ENCODE results near the gene FBH1. TPM values are rescaled to one million over a fixed set of nuclear protein-coding genes. Genes with fewer than 3 reads are reported as not detected.

The FBH1 gene
- polyA plus RNA-seq, 1 donor from 2014 or later = 41.1 TPM

DNA sequence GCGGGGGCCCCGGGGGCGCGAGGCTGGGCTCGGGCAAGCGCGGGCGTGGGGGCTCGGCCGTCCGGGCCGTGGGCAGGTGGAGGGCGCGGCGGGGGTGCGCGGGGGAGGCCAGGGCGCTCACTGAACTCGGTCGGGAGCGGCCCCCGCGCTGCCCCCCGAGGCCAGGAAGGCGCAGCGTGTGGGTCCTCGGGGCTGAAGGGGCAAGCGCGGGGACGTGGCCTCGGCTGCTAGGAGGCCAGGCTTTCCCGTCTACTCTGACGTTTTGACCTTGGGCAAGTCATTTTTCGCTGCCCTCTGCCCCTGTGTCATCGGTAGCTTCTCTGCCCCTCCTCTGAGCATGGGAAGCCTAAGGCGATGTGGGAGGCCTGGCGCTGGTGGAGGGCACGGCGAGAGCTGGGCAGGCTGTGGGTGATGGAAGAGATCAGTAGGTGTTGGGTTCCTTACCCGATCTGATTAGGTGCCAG, 441 bp downstream of the FBH1 start:
- Histone ChIP-seq H3K79me2 (replicated peaks; ENCODE audit: insufficient read depth, low read length) (peaks cover 46% of the 10 kb centered on the region), H3K4me2 (ENCODE audit: low read length) (peak overlapping the region; percentile 77), H3K27me3 (ENCODE audit: insufficient read depth, low read depth, low read length) (no peaks in the 10 kb centered on the region), H3K9me3 (ENCODE audit: low read length) (no peaks in the 10 kb centered on the region), H3F3A (ENCODE audit: insufficient read depth, low read length, poor library complexity, severe bottlenecking) (no peaks in the 10 kb centered on the region), H3K9me2 (ENCODE audit: insufficient read depth, low read length) (no peaks in the 10 kb centered on the region), H2AFZ (ENCODE audit: low read depth, low read length) (peak overlapping the region; percentile 21), H3K4me3 (ENCODE audit: low read length) (peak overlapping the region; percentile 97), H3K9ac (ENCODE audit: low read length) (peak overlapping the region; percentile 61), H3K27ac (ENCODE audit: low read length) (no peak overlapping the region), H3K36me3 (ENCODE audit: insufficient read depth, low read length) (peaks cover 12% of the 10 kb centered on the region), H4K20me1 (ENCODE audit: insufficient read depth) (no peaks in the 10 kb centered on the region)
- TF ChIP-seq POLR2AphosphoS5 (IDR thresholded peaks at IDR 0.05) (no peak), SMC3 (conservative IDR thresholded peaks at IDR 0.05; ENCODE audit: poor library complexity) (no peak), MXI1 (conservative IDR thresholded peaks at IDR 0.05; ENCODE audit: poor library complexity, severe bottlenecking) (no peak), EZH2 (IDR thresholded peaks at IDR 0.05; ENCODE audit: borderline replicate concordance, insufficient read depth, low read length, poor library complexity, severe bottlenecking) (no peak), EP300 (conservative IDR thresholded peaks at IDR 0.05; ENCODE audit: poor library complexity, severe bottlenecking) (no peak), RAD21 (conservative IDR thresholded peaks at IDR 0.05) (no peak), TAF1 (IDR thresholded peaks at IDR 0.05; ENCODE audit: low read depth) (no peak)
- TF ChIP-seq, protein P1, sequence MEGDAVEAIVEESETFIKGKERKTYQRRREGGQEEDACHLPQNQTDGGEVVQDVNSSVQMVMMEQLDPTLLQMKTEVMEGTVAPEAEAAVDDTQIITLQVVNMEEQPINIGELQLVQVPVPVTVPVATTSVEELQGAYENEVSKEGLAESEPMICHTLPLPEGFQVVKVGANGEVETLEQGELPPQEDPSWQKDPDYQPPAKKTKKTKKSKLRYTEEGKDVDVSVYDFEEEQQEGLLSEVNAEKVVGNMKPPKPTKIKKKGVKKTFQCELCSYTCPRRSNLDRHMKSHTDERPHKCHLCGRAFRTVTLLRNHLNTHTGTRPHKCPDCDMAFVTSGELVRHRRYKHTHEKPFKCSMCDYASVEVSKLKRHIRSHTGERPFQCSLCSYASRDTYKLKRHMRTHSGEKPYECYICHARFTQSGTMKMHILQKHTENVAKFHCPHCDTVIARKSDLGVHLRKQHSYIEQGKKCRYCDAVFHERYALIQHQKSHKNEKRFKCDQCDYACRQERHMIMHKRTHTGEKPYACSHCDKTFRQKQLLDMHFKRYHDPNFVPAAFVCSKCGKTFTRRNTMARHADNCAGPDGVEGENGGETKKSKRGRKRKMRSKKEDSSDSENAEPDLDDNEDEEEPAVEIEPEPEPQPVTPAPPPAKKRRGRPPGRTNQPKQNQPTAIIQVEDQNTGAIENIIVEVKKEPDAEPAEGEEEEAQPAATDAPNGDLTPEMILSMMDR (IDR thresholded peaks at IDR 0.05; ENCODE audit: poor library complexity, severe bottlenecking) = no peak
- TF ChIP-seq, protein P2, sequence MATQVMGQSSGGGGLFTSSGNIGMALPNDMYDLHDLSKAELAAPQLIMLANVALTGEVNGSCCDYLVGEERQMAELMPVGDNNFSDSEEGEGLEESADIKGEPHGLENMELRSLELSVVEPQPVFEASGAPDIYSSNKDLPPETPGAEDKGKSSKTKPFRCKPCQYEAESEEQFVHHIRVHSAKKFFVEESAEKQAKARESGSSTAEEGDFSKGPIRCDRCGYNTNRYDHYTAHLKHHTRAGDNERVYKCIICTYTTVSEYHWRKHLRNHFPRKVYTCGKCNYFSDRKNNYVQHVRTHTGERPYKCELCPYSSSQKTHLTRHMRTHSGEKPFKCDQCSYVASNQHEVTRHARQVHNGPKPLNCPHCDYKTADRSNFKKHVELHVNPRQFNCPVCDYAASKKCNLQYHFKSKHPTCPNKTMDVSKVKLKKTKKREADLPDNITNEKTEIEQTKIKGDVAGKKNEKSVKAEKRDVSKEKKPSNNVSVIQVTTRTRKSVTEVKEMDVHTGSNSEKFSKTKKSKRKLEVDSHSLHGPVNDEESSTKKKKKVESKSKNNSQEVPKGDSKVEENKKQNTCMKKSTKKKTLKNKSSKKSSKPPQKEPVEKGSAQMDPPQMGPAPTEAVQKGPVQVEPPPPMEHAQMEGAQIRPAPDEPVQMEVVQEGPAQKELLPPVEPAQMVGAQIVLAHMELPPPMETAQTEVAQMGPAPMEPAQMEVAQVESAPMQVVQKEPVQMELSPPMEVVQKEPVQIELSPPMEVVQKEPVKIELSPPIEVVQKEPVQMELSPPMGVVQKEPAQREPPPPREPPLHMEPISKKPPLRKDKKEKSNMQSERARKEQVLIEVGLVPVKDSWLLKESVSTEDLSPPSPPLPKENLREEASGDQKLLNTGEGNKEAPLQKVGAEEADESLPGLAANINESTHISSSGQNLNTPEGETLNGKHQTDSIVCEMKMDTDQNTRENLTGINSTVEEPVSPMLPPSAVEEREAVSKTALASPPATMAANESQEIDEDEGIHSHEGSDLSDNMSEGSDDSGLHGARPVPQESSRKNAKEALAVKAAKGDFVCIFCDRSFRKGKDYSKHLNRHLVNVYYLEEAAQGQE (IDR thresholded peaks at IDR 0.05; ENCODE audit: borderline replicate concordance) = no peak

DNA sequence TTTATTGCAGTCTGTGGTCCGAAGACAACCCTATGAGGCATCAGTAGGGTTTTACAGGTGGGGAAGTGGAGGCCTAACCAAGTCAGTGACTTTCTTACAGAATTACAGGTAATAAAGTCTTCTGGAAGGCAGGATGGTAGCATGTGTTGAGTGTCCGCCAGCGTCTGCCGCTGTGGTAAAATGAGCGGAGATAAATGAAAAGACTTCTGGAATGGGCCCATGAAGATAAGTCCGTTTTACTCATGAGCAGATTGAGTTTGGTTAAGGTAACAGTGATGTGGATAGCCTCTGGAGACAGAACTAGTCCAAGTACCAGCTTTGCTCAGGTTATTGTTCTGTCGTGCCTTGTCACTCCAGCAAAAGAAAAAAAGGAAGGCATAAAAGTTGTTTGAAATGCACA, 966 bp downstream of the FBH1 start:
- TF ChIP-seq EP300 (conservative IDR thresholded peaks at IDR 0.05; ENCODE audit: poor library complexity, severe bottlenecking) (no peak), TAF1 (IDR thresholded peaks at IDR 0.05; ENCODE audit: low read depth) (no peak), MXI1 (conservative IDR thresholded peaks at IDR 0.05; ENCODE audit: poor library complexity, severe bottlenecking) (no peak), POLR2AphosphoS5 (IDR thresholded peaks at IDR 0.05) (no peak), EZH2 (IDR thresholded peaks at IDR 0.05; ENCODE audit: borderline replicate concordance, insufficient read depth, low read length, poor library complexity, severe bottlenecking) (no peak), SMC3 (conservative IDR thresholded peaks at IDR 0.05; ENCODE audit: poor library complexity) (no peak), RAD21 (conservative IDR thresholded peaks at IDR 0.05) (no peak)
- TF ChIP-seq, protein P2 (IDR thresholded peaks at IDR 0.05; ENCODE audit: borderline replicate concordance) = no peak
- TF ChIP-seq, protein P1 (IDR thresholded peaks at IDR 0.05; ENCODE audit: poor library complexity, severe bottlenecking) = no peak
- H3K9me2 ChIP-seq (ENCODE audit: insufficient read depth, low read length) = no peaks in the 10 kb centered on the region
- H3F3A ChIP-seq (ENCODE audit: insufficient read depth, low read length, poor library complexity, severe bottlenecking) = no peaks in the 10 kb centered on the region
- H3K27me3 ChIP-seq (ENCODE audit: insufficient read depth, low read depth, low read length) = no peaks in the 10 kb centered on the region
- peaks cover 46% of the 10 kb centered on the region for H3K79me2 ChIP-seq (replicated peaks; ENCODE audit: insufficient read depth, low read length)
- peaks cover 16% of the 10 kb centered on the region for H3K36me3 ChIP-seq (ENCODE audit: insufficient read depth, low read length)
- no peaks in the 10 kb centered on the region for H4K20me1 ChIP-seq (ENCODE audit: insufficient read depth)
- H2AFZ ChIP-seq (ENCODE audit: low read depth, low read length) = no peak overlapping the region
- H3K27ac ChIP-seq (ENCODE audit: low read length) = no peak overlapping the region
- no peaks in the 10 kb centered on the region for H3K9me3 ChIP-seq (ENCODE audit: low read length)
- H3K4me3 ChIP-seq (ENCODE audit: low read length) = peak overlapping the region; percentile 97
- peak overlapping the region; percentile 61 for H3K9ac ChIP-seq (ENCODE audit: low read length)
- peak overlapping the region; percentile 77 for H3K4me2 ChIP-seq (ENCODE audit: low read length)

All from neural cell (in vitro differentiated cells).